Astrocyte (in vitro differentiated cells and primary cell): Measurements from ENCODE around the gene PLPPR3.

Experiments
- EZH2 ChIP-seq: IDR thresholded peaks from 2 replicates; pipeline ENCODE4 v1.6.1; 2012; ENCODE audit warnings: mild to moderate bottlenecking, low read length, inconsistent platforms; ENCODE audit not compliant: insufficient read depth
- TF ChIP-seq, protein P1 (sequence below): IDR thresholded peaks from 2 replicates; pipeline ENCODE4 v1.5.1; 2011; ENCODE audit warnings: low read depth, mild to moderate bottlenecking, inconsistent platforms, low read length, moderate library complexity; ENCODE audit not compliant: insufficient read depth

DNA sequence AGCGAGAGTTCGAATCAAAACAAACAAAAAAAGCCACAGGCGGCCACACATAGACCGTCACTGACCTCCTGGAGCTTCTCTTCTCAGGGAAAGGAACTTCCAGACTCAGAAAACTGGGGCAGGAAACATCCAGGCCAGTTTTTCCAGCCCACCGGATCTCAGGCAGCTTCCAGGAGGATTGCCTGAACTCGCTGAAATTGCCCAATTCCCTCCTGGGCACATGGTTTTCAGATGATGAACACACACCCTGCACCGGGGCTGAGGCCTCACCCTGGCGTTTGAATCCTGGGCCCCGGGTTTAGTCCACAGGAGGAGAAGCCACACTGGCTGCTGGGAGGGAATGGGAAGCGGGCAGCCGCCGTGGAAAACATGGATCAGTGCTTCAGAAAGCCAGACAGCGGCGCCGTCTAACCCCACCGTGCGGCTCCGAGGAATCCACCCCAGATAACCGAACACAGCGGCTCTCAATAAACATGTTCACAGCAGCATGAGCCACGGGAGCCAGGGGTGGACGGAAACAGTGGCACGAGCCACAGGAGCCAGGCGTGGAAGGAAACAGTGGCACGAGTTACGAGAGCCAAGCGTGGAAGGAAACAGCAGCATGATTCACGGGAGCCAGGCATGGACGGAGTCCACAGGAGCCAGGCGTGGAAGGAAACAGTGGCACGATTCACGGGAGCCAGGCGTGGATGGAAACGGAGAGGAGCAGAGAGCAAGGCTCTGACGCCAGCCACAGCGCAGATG, 42.7 kb downstream of the PLPPR3 start:
- TF ChIP-seq, protein P1, sequence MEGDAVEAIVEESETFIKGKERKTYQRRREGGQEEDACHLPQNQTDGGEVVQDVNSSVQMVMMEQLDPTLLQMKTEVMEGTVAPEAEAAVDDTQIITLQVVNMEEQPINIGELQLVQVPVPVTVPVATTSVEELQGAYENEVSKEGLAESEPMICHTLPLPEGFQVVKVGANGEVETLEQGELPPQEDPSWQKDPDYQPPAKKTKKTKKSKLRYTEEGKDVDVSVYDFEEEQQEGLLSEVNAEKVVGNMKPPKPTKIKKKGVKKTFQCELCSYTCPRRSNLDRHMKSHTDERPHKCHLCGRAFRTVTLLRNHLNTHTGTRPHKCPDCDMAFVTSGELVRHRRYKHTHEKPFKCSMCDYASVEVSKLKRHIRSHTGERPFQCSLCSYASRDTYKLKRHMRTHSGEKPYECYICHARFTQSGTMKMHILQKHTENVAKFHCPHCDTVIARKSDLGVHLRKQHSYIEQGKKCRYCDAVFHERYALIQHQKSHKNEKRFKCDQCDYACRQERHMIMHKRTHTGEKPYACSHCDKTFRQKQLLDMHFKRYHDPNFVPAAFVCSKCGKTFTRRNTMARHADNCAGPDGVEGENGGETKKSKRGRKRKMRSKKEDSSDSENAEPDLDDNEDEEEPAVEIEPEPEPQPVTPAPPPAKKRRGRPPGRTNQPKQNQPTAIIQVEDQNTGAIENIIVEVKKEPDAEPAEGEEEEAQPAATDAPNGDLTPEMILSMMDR = no peak
- TF ChIP-seq EZH2 = no peak
